GM18498 (cell line): Measurements from ENCODE around the gene CPB1.

Experiments
- ATAC-seq: cut with Tn5 transposase; IDR thresholded peaks from one replicate; pipeline ENCODE4 v1.9.1; 2021; ENCODE audit warnings: mild to moderate bottlenecking, moderate library complexity; ENCODE audit not compliant: unreplicated experiment

Gene CPB1

DNA sequence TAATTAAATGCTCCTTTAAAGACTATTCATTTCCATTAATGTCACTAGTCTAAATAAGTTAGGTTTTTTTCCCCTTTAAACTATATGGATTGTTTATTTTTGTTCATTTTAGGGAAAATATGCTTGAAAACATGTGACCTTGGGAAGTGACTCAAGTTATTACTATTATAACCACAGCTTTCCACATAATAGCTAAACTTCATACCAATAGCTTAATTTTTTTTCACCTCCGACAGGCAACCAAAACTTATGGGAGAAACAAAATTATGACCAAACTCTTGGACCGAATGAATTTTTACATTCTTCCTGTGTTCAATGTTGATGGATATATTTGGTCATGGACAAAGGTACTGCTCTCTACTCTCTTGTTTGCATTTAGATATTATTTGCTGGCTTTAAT lies 53.7 kb downstream of the CPB1 start:
- no peak for ATAC-seq

DNA sequence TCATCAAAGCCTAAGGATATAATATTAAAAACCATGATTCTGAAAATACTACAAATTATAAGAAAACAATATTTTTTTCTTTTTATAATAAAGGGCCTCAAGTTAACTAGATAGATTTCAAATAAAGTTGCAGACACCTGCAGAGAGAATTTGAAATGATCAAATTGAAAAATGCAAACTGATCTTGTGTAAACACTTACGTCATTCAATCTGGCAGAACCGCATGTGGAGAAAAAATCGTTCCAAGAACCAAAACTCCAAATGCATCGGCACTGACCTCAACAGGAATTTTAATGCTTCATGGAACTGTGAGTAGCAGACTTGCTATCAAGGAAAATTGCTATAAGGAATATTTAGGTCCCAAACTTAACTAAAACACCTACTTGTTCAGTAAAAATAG lies 54.7 kb downstream of the CPB1 start:
- no peak for ATAC-seq

GRCh38 chr3:148883163-148883562 lies 55.6 kb downstream of the CPB1 start:
- ATAC-seq: no peak

DNA sequence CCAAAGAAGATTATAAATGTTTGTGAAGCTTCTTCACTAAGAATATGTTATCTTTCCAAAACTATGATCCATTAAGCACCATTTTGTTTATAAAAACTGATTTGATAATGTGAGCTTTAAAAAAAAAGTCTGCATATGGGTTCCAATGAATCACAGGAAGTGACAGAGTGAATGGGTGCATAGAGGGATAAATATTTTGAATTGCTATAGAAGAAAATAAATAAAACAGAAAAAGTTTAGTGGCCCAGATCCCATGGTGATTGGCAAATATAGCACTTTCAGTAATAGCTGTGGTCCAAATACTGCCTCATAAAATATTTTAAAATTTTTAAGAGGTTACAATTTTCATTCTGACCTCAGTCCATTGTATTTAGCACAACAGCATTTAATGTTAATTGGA lies 56.6 kb downstream of the CPB1 start:
- ATAC-seq: no peak

- ATAC-seq: no peak
These were observed 62.2 kb downstream of the CPB1 start for GRCh38 chr3:148889828-148890227.

DNA sequence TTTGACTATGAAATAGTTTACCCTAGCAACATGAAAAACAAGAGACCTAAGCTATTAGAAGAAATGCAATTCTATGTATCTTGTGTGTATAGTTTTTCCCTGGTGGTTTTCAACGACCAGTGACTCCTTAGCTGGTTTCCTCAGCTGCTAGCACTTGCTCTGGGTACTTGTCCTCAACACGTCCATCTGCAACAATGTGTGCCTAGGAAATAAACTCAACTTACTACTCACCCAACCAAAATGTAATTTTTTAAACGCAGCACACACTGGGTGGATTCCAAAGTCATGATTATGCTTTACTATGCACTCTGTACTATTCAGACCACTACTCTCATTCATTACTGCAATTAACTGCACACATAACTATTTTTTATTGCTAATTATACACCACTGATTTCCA lies 68.5 kb downstream of the CPB1 start:
- ATAC-seq: no peak

GRCh38 chr3:148901987-148902791 lies 74.6 kb downstream of the CPB1 start:
- ATAC-seq: no peak

DNA sequence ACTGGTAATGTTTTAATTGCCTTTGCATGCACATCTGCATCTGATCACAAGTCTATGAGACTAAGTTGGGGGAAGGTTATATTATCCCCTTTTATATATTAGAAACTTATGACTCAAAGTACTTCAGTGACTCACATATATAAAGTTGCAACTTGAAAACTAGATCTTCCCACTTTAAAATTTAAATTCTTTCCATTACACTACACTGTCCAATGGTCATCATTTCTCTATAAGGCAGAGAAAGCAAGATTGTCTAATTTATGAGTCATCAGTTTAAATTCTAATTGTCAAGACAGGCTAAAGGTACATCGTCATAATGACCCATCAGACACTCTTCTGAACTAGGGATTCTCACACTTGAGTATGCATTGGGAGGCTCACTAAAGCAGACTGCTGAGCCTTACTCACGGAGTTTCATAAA lies 75.4 kb downstream of the CPB1 start:
- ATAC-seq: no peak

DNA sequence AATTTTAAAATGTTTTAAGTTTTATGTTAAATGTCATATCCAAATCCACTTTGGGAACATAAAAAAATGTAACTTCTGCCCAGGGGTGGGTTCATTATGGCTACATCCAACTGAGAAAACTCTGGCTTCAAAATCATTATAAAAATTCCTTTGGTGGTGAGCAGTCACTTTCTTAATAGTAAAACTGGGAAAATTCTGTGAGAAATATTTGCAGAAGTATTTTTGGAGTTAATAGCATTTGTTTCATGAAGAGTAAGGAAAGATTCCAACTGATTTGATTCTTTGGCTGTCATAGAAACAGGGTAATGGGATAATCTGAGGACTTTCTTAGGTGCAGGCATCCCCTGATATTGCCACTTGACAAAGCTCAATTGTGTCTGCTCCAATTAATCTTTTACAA lies 76.3 kb downstream of the CPB1 start:
- ATAC-seq: no peak

DNA sequence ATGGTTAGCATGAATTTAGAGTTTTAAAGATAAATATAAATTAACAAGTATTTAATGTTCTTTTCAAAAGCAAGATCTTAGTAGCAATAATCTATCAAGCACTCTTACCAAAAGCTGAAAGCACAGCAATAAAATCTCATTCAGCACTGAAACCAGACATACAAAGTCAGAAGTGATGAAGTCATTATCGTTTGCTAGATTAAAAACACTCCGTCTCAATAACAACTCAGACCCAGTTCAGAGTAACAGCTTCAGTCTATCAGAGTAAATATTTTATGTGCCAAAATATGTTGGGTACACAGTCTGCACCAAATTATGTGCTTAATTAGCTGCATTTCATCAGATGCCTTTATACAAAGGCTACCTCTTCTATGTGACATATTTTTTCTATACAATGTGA lies 79.1 kb downstream of the CPB1 start:
- ATAC-seq: no peak
